Activated naive CD8-positive, alpha-beta T cell treated with anti-CD3 and anti-CD28 coated beads, Interleukin-2, amount 10 ng/mL, durations not matched to agents 7 days and 5 days (primary cell): ENCODE results near the gene FHIT. TPM values are rescaled to one million over a fixed set of nuclear protein-coding genes. Genes with fewer than 3 reads are reported as not detected.
A peak's percentile ranks its signal among the peaks of the same experiment; 100 is the strongest.
"Not testable (repeated sequence)": the region's sequence is repeated elsewhere in the genome, so short reads cannot be mapped to it uniquely, and the experiment has no call there.

Experiments used
- ATAC-seq: fragments of 150-1000 bp; cut with Tn5 transposase; one replicate; pipeline ENCODE4 v1.10.0; 2021; ENCODE audit warnings: low read depth, moderate library complexity
- POLR2A ChIA-PET: fragments of 350-600 bp; sonication (Branson Sonifier 250); formaldehyde crosslinking; loops from one replicate; lab custom pipeline; 2021; ENCODE audit warnings: antibody characterized with exemption; lab: Charles Lee
- DNase-seq: peaks from one replicate; pipeline ENCODE4 v3.0.0; 2021
- H3K27ac Mint-ChIP-seq: one replicate; pipeline ENCODE4 v1.8.0; 2022; ENCODE audit warnings: mild to moderate bottlenecking, mixed read lengths
- H3K27me3 Mint-ChIP-seq: one replicate; pipeline ENCODE4 v1.8.0; 2022; ENCODE audit warnings: mild to moderate bottlenecking, moderate library complexity, mixed read lengths
- H3K36me3 Mint-ChIP-seq: one replicate; pipeline ENCODE4 v1.8.0; 2021; ENCODE audit warnings: mild to moderate bottlenecking, mixed read lengths
- H3K4me1 Mint-ChIP-seq: one replicate; pipeline ENCODE4 v1.8.0; 2021; ENCODE audit warnings: mixed read lengths
- H3K4me3 Mint-ChIP-seq: one replicate; pipeline ENCODE4 v1.8.0; 2022; ENCODE audit warnings: mild to moderate bottlenecking, moderate library complexity, mixed read lengths
- H3K9me3 Mint-ChIP-seq: one replicate; pipeline ENCODE4 v1.8.0; 2021; ENCODE audit warnings: mixed read lengths
- total RNA-seq, 2 experiments: library from RNA; stranded (reverse); gene quantifications; one replicate each; pipeline ENCODE4 v1.2.3, GENCODE V29; 2021

The FHIT gene
- total RNA-seq, 2 experiments from 2014 or later, result 3.7 to 5.8 TPM

DNA sequence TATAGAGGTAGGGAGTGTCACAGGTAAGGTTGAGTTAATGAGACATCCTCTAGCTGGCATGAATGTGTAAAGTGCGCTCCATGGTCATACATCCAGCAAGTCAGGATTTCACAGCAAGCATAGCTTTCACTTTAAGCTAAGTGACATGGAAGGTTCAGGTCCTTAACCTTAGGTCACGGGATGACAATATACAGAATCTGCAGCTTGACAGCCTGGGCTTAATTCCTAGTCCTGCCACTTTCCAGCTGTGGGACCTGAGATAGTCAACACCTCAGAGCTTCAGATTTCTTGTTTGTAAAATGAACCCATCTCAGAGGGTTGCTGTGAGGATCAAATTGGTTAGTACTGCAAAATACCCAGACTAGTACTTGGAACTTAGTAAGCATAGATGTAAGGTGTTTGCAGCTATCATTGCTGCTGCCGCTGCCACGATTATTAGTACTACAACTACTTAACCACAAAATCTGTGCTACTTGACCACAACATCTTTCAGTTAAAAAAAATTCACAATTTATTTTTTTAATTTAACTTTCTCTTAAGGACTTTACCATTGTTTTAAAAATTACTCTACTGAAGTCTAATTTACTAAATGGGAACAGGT, 1311.3 kb downstream of the FHIT start:
- Mint-ChIP-seq H3K36me3 (no peaks in the 10 kb centered on the region), H3K4me3 (no peak overlapping the region), H3K27me3 (no peaks in the 10 kb centered on the region), H3K9me3 (peaks cover 5% of the 10 kb centered on the region), H3K4me1 (peaks cover 8% of the 10 kb centered on the region), H3K27ac (no peak overlapping the region)
- POLR2A ChIA-PET, result no interaction called here
- DNase-seq (no peak), ATAC-seq (no peak)

DNA sequence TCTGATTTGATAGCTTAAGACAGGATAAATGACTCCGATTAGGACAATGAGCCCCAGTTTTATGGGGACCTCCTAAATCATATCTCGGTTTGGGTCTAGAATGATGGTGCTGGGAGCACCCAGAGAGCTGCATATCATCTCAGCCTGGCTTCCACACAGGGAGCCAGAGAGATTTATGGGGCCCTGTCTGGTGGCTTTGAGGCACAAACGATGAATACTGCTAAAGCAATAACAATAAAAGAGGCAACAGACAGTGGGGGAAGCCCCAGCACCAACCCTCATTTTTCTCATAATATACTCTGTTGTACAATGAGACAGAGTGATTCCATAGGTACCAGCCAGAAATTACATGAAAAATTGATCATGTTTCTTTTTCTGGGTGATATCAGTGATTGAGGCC, 1312.4 kb downstream of the FHIT start:
- ATAC-seq (no peak), DNase-seq (no peak)
- Mint-ChIP-seq H3K27me3 (no peaks in the 10 kb centered on the region), H3K27ac (no peak overlapping the region), H3K9me3 (peaks cover 5% of the 10 kb centered on the region), H3K4me1 (peaks cover 11% of the 10 kb centered on the region), H3K36me3 (no peaks in the 10 kb centered on the region), H3K4me3 (no peak overlapping the region)
- POLR2A ChIA-PET, result no interaction called here

DNA sequence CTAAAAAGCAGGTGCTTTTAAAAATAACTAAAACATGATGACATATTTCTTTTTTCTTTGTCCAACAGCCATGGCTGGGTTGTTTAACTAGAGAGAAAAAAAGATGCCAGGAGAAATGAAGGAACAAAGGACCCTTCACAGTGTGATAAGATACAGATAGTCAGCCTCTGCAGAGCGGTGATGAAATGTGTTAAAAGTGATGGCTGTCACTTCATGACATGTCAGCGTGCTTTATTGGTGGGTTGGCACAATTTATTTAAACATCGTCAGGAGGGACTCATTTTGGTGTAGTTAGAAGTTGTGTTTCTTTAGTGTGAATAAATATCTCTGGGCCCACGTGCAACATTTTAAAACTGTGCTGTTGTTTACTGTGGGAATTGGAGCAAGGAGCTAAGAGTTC, 1314.1 kb downstream of the FHIT start:
- ATAC-seq (no peak), DNase-seq (no peak)
- H3K4me1 Mint-ChIP-seq, result peaks cover 11% of the 10 kb centered on the region
- H3K27ac Mint-ChIP-seq, result no peak overlapping the region
- POLR2A ChIA-PET, result no interaction called here
- H3K27me3 Mint-ChIP-seq, result no peaks in the 10 kb centered on the region
- H3K9me3 Mint-ChIP-seq, result peaks cover 5% of the 10 kb centered on the region
- no peak overlapping the region for H3K4me3 Mint-ChIP-seq
- no peaks in the 10 kb centered on the region for H3K36me3 Mint-ChIP-seq

GRCh38 chr3:59936472-59936871, 1314.8 kb downstream of the FHIT start:
- H3K27ac Mint-ChIP-seq, result no peak overlapping the region
- ATAC-seq (no peak), DNase-seq (no peak)
- peaks cover 11% of the 10 kb centered on the region for H3K4me1 Mint-ChIP-seq
- H3K4me3 Mint-ChIP-seq, result no peak overlapping the region
- no peaks in the 10 kb centered on the region for H3K27me3 Mint-ChIP-seq
- no peaks in the 10 kb centered on the region for H3K36me3 Mint-ChIP-seq
- POLR2A ChIA-PET, result no interaction called here
- peaks cover 5% of the 10 kb centered on the region for H3K9me3 Mint-ChIP-seq

DNA sequence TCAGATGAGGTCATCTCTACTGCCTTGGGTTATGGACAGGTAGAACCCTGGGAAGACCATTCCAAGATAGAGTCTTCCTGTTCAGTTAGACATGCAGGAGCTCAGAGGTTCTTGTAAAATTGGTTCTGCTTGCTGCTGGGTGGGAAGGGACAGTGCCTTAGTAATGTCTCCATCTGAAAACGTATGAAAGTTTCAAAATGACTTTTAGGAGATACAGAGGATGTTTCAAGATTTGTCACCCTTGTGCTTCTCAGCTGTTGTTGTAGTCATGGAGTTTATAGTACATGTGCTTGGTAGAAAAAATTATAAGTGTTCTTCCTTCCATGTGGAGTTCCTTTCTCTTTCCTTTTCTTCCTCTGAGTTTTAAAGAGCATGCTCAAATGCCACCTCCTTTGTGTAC, 1316.2 kb downstream of the FHIT start:
- H3K4me3 Mint-ChIP-seq, result no peak overlapping the region
- DNase-seq (no peak), ATAC-seq (peak; percentile 50)
- H3K27ac Mint-ChIP-seq, result no peak overlapping the region
- POLR2A ChIA-PET, result no interaction called here
- H3K4me1 Mint-ChIP-seq, result peaks cover 6% of the 10 kb centered on the region
- H3K27me3 Mint-ChIP-seq, result no peaks in the 10 kb centered on the region
- H3K36me3 Mint-ChIP-seq, result no peaks in the 10 kb centered on the region
- peaks cover 5% of the 10 kb centered on the region for H3K9me3 Mint-ChIP-seq

DNA sequence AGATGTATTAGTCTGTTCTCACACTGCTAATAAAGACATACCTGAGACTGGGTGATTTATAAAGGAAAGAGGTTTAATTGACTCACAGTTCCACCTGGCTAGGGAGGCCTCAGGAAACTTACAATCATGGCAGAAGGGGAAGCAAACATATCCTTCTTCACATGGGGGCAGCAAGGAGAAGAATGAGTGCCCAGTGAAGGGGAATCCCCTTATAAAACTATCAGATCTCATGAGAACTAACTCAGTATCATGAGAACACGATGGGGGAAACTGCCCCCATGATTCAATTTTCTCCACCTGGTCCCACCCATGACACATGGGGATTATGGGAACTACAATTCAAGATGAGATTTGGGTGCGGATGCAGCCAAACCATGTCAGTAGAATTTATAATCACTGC, 1316.7 kb downstream of the FHIT start:
- H3K9me3 Mint-ChIP-seq, POLR2A ChIA-PET, H3K4me3 Mint-ChIP-seq, DNase-seq, H3K36me3 Mint-ChIP-seq, H3K4me1 Mint-ChIP-seq, H3K27ac Mint-ChIP-seq, H3K27me3 Mint-ChIP-seq, ATAC-seq: not testable (repeated sequence)

GRCh38 chr3:59930170-59930569, 1321.1 kb downstream of the FHIT start:
- peaks cover 4% of the 10 kb centered on the region for H3K9me3 Mint-ChIP-seq
- peaks cover 7% of the 10 kb centered on the region for H3K36me3 Mint-ChIP-seq
- DNase-seq, result no peak
- H3K27ac Mint-ChIP-seq, result no peak overlapping the region
- no peak overlapping the region for H3K4me3 Mint-ChIP-seq
- no peak for ATAC-seq
- H3K4me1 Mint-ChIP-seq, result peaks cover 5% of the 10 kb centered on the region
- POLR2A ChIA-PET, result no interaction called here
- no peaks in the 10 kb centered on the region for H3K27me3 Mint-ChIP-seq

DNA sequence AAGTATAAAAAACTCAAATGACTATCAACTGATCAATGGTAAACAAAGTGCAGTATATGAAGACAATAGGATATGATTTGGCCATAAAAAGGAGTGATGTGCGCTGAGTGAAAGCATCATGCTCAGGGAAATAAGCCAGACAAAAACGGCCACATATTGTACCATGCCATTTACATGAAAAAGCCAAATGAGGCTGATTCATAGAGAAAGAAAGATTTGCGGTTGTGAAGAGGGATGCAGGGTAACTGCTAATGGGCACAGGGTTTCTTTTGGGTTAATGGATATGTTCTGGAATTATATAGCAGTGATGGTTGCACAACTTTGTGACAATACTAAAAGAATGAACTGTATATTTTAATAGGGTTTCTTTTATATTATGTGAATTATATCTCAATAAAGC, 1324.2 kb downstream of the FHIT start:
- Mint-ChIP-seq H3K9me3 (peaks cover 6% of the 10 kb centered on the region), H3K4me1 (peaks cover 4% of the 10 kb centered on the region), H3K4me3 (no peak overlapping the region), H3K36me3 (peaks cover 16% of the 10 kb centered on the region), H3K27ac (no peak overlapping the region), H3K27me3 (no peaks in the 10 kb centered on the region)
- ATAC-seq, result no peak
- DNase-seq, result no peak
- POLR2A ChIA-PET, result no interaction called here

- POLR2A ChIA-PET, result no interaction called here
- no peak overlapping the region for H3K27ac Mint-ChIP-seq
- no peak overlapping the region for H3K4me3 Mint-ChIP-seq
- H3K4me1 Mint-ChIP-seq, result peaks cover 4% of the 10 kb centered on the region
- H3K36me3 Mint-ChIP-seq, result peaks cover 16% of the 10 kb centered on the region
- DNase-seq (no peak), ATAC-seq (no peak)
- peaks cover 6% of the 10 kb centered on the region for H3K9me3 Mint-ChIP-seq
- no peaks in the 10 kb centered on the region for H3K27me3 Mint-ChIP-seq
Observed at GRCh38 chr3:59925946-59926345, 1325.3 kb downstream of the FHIT start.

DNA sequence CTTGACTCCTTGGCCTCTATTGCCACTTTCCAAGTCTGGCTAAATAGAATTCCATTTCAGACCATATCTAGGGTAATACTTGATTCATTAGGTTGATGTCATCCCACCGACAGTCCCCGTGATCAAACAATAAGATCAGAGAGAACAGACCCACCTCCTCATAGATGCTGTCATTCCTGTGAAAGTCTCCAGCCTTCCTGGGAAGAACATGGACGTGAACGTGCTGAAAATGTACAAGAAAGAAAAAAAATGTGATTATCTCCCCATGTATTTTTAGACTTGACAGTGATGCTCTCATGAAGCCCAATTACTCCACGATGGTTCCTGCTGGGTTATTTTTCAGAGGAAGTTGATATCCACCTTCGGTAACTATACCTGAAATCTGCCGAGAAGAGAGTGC, 1329.1 kb downstream of the FHIT start:
- ATAC-seq (no peak), DNase-seq (no peak)
- H3K27me3 Mint-ChIP-seq, result no peaks in the 10 kb centered on the region
- POLR2A ChIA-PET, result no interaction called here
- H3K36me3 Mint-ChIP-seq, result peaks cover 18% of the 10 kb centered on the region
- peaks cover 9% of the 10 kb centered on the region for H3K9me3 Mint-ChIP-seq
- H3K27ac Mint-ChIP-seq, result no peak overlapping the region
- peaks cover 20% of the 10 kb centered on the region for H3K4me1 Mint-ChIP-seq
- no peak overlapping the region for H3K4me3 Mint-ChIP-seq

- Mint-ChIP-seq H3K27ac (no peak overlapping the region), H3K27me3 (no peaks in the 10 kb centered on the region), H3K36me3 (peaks cover 18% of the 10 kb centered on the region), H3K9me3 (peaks cover 9% of the 10 kb centered on the region), H3K4me1 (peaks cover 20% of the 10 kb centered on the region), H3K4me3 (no peak overlapping the region)
- POLR2A ChIA-PET, result no interaction called here
- DNase-seq, result no peak
- ATAC-seq, result no peak
Observed at GRCh38 chr3:59920822-59921221, 1330.4 kb downstream of the FHIT start.

DNA sequence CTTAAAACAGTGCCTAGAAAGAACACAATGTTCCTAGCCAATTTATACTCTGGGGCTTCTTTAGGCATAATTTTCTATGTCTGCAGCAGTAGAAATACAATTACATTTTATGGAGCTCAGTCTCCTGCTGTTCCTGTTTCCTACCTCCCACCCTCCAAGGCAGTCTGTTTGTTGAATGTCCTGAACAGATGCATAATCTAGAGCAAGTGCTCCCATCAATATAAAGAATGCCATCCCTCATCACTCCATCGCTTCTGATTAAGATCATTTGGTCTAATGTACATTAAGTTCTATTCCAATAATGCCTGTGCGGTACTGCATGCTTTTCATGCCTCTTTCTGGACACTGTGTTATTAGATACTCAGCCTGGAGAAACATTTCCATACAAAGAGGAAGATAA, 1331.7 kb downstream of the FHIT start:
- H3K4me1 Mint-ChIP-seq, result peaks cover 20% of the 10 kb centered on the region
- H3K27me3 Mint-ChIP-seq, result no peaks in the 10 kb centered on the region
- peaks cover 16% of the 10 kb centered on the region for H3K36me3 Mint-ChIP-seq
- peaks cover 11% of the 10 kb centered on the region for H3K9me3 Mint-ChIP-seq
- ATAC-seq (no peak), DNase-seq (no peak)
- no peak overlapping the region for H3K4me3 Mint-ChIP-seq
- POLR2A ChIA-PET, result no interaction called here
- H3K27ac Mint-ChIP-seq, result peak overlapping the region; percentile 65

DNA sequence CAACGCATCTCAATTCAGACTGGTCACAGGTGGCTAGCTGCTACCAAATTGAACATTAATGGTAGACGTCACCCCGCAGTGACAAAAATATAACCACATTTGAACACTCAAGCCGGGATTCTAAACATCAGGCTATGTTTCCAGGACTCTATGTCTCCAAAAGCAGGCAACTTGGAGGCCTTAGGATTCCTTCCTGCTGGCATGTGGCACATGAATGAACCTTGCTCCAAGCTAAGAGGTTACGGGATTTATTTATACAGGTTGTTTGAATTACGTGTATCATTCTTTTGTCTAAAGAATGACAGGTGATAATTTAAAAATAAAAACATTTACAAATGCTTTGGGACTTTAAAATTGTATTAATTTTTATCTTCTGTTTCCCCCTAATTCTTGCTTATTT, 1337.0 kb downstream of the FHIT start:
- no peak overlapping the region for H3K4me3 Mint-ChIP-seq
- POLR2A ChIA-PET, result no interaction called here

GRCh38 chr3:59913645-59914044, 1337.6 kb downstream of the FHIT start:
- peaks cover 5% of the 10 kb centered on the region for H3K4me1 Mint-ChIP-seq

More for the DNA sequence above, 1337.0 kb downstream of the FHIT start:
- peaks cover 3% of the 10 kb centered on the region for H3K36me3 Mint-ChIP-seq
- no peaks in the 10 kb centered on the region for H3K27me3 Mint-ChIP-seq
- peaks cover 6% of the 10 kb centered on the region for H3K9me3 Mint-ChIP-seq
- ATAC-seq, result no peak
- H3K4me1 Mint-ChIP-seq, result peaks cover 11% of the 10 kb centered on the region
- no peak overlapping the region for H3K27ac Mint-ChIP-seq
- no peak for DNase-seq

DNA sequence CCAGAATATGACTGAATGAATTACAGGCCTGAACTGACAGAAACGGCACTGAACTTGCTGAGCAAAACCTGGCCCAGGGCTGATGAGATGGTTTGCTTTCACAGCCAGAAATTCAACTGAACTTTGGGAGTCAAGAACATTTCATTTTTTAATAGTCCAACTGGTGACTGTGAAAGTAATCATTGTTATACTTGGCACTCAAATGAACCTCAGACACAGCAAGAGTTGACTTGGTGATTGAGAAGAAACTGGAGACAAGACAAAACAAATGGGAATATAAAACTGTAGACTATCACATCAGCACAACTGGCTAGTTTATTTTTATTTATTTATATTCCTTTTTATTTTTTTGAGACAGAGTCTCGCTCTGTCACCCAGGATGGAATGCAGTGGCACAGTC, 1342.6 kb downstream of the FHIT start:
- Mint-ChIP-seq H3K4me1 (no peaks in the 10 kb centered on the region), H3K4me3 (no peak overlapping the region), H3K27me3 (no peaks in the 10 kb centered on the region), H3K27ac (no peak overlapping the region), H3K9me3 (peaks cover 7% of the 10 kb centered on the region), H3K36me3 (peaks cover 3% of the 10 kb centered on the region)
- POLR2A ChIA-PET, result no interaction called here
- DNase-seq (no peak), ATAC-seq (no peak)

More at GRCh38 chr3:59913645-59914044, 1337.6 kb downstream of the FHIT start:
- DNase-seq (no peak), ATAC-seq (no peak)
- Mint-ChIP-seq H3K27me3 (no peaks in the 10 kb centered on the region), H3K36me3 (no peaks in the 10 kb centered on the region), H3K9me3 (peaks cover 6% of the 10 kb centered on the region), H3K4me3 (no peak overlapping the region), H3K27ac (no peak overlapping the region)
- POLR2A ChIA-PET, result no interaction called here
